H9 (cell line): Measurements from ENCODE around the gene BTD. TPM values are rescaled to one million over a fixed set of nuclear protein-coding genes. Genes with fewer than 3 reads are reported as not detected.

Experiments used
- DNase-seq: peaks from one replicate; pipeline ENCODE4 v3.0.0-alpha.2; 2017
- H2AFZ ChIP-seq: one replicate; pipeline ENCODE4 v1.6.1; 2013; ENCODE audit warnings: mild to moderate bottlenecking, low read length, control low read depth, moderate library complexity
- H2AK5ac ChIP-seq: 2 replicates; pipeline ENCODE4 v1.6.1; 2013; ENCODE audit warnings: low read length, control low read depth, mixed read lengths; ENCODE audit not compliant: insufficient read length
- H2BK120ac ChIP-seq: one replicate; pipeline ENCODE4 v1.6.1; 2013; ENCODE audit warnings: low read depth, mild to moderate bottlenecking, low read length, control low read depth, inconsistent platforms; ENCODE audit not compliant: poor library complexity, severe bottlenecking
- H2BK12ac ChIP-seq: 2 replicates; pipeline ENCODE4 v1.6.1; 2013; ENCODE audit warnings: low read length, control low read depth, mixed read lengths, low read depth; ENCODE audit not compliant: insufficient read length
- H2BK15ac ChIP-seq: 2 replicates; pipeline ENCODE4 v1.6.1; 2013; ENCODE audit warnings: low read depth, low read length, control low read depth
- H2BK20ac ChIP-seq: one replicate; pipeline ENCODE4 v1.6.1; 2013; ENCODE audit warnings: low read depth, mild to moderate bottlenecking, low read length, control low read depth, inconsistent platforms; ENCODE audit not compliant: poor library complexity, severe bottlenecking
- H2BK5ac ChIP-seq: 2 replicates; pipeline ENCODE4 v1.6.1; 2013; ENCODE audit warnings: low read length, control low read depth, mixed read lengths; ENCODE audit not compliant: insufficient read length
- H3K14ac ChIP-seq: 2 replicates; pipeline ENCODE4 v1.6.1; 2013; ENCODE audit warnings: low read length, control low read depth; ENCODE audit not compliant: insufficient read depth
- H3K18ac ChIP-seq: 2 replicates; pipeline ENCODE4 v1.6.1; 2013; ENCODE audit warnings: low read depth, mild to moderate bottlenecking, mixed read lengths, low read length, control low read depth; ENCODE audit not compliant: insufficient read length
- H3K23ac ChIP-seq: 2 replicates; pipeline ENCODE4 v1.6.1; 2013; ENCODE audit warnings: low read length, control low read depth, mixed read lengths, low read depth; ENCODE audit not compliant: insufficient read length
- H3K23me2 ChIP-seq: 2 replicates; pipeline ENCODE4 v1.6.1; 2013; ENCODE audit warnings: low read depth, mild to moderate bottlenecking, mixed read lengths, low read length, control low read depth; ENCODE audit not compliant: insufficient read length, poor library complexity, severe bottlenecking
- H3K27ac ChIP-seq: 2 replicates; pipeline ENCODE4 v1.5.1; 2013; ENCODE audit warnings: low read length, control low read depth, mixed read lengths, low read depth; ENCODE audit not compliant: insufficient read length
- H3K27me3 ChIP-seq: 2 replicates; pipeline ENCODE4 v1.6.1; 2013; ENCODE audit warnings: low read length, control low read depth, inconsistent platforms; ENCODE audit not compliant: insufficient read depth
- H3K4ac ChIP-seq: 2 replicates; pipeline ENCODE4 v1.6.1; 2013; ENCODE audit warnings: low read depth, mild to moderate bottlenecking, control low read depth, inconsistent platforms, low read length, moderate library complexity
- H3K4me1 ChIP-seq: 2 replicates; pipeline ENCODE4 v1.6.1; 2013; ENCODE audit warnings: low read length, control low read depth, inconsistent platforms; ENCODE audit not compliant: insufficient read depth
- H3K4me2 ChIP-seq: 2 replicates; pipeline ENCODE4 v1.6.1; 2013; ENCODE audit warnings: low read length, control low read depth, mixed read lengths; ENCODE audit not compliant: insufficient read length, insufficient read depth
- H3K56ac ChIP-seq: 2 replicates; pipeline ENCODE4 v1.6.1; 2013; ENCODE audit warnings: low read depth, mild to moderate bottlenecking, mixed read lengths, low read length, control low read depth; ENCODE audit not compliant: insufficient read length
- H3K79me1 ChIP-seq: 2 replicates; pipeline ENCODE4 v1.6.1; 2013; ENCODE audit warnings: low read depth, mild to moderate bottlenecking, moderate library complexity, low read length, control low read depth, inconsistent platforms; ENCODE audit not compliant: insufficient read depth, poor library complexity, severe bottlenecking
- H3K79me2 ChIP-seq: 2 replicates; pipeline ENCODE4 v1.6.1; 2013; ENCODE audit warnings: low read length, control low read depth, inconsistent platforms; ENCODE audit not compliant: insufficient read depth
- H3K9ac ChIP-seq: 2 replicates; pipeline ENCODE4 v1.6.1; 2013; ENCODE audit warnings: low read length, control low read depth, mixed read lengths; ENCODE audit not compliant: insufficient read length; ENCODE audit errors: extremely low read depth
- H3K9me3 ChIP-seq: one replicate; pipeline ENCODE4 v1.6.1; 2013; ENCODE audit warnings: low read depth, low read length, inconsistent platforms; ENCODE audit not compliant: control insufficient read depth
- H3T11ph ChIP-seq: one replicate; pipeline ENCODE4 v1.6.1; 2013; ENCODE audit warnings: mild to moderate bottlenecking, low read length, control low read depth, inconsistent platforms
- H4K20me1 ChIP-seq: one replicate; pipeline ENCODE4 v1.6.1; 2013; ENCODE audit not compliant: control insufficient read depth, insufficient read length, insufficient read depth
- H4K5ac ChIP-seq: 2 replicates; pipeline ENCODE4 v1.6.1; 2013; ENCODE audit warnings: low read depth, mild to moderate bottlenecking, mixed read lengths, low read length, control low read depth; ENCODE audit not compliant: insufficient read length
- H4K8ac ChIP-seq: replicated peaks from 2 replicates; pipeline ENCODE4 v1.6.1; 2013; ENCODE audit warnings: low read length, control low read depth, mixed read lengths, low read depth; ENCODE audit not compliant: insufficient read length
- H4K91ac ChIP-seq: 2 replicates; pipeline ENCODE4 v1.6.1; 2013; ENCODE audit warnings: low read depth, mild to moderate bottlenecking, moderate library complexity, mixed read lengths, low read length, control low read depth; ENCODE audit not compliant: insufficient read length
- H3K27ac Mint-ChIP-seq, 3 experiments: 2 replicates in 2 of 3; 3 replicates in 1 of 3; pipeline ENCODE4 v1.8.0; 2020 to 2021; ENCODE audit warnings: mixed read lengths in 3 of 3, mild to moderate bottlenecking in 1 of 3, moderate library complexity in 1 of 3
- H3K27me3 Mint-ChIP-seq: 2 replicates; pipeline ENCODE4 v1.8.0; 2021; ENCODE audit warnings: low read depth, mild to moderate bottlenecking, moderate library complexity, mixed read lengths
- H3K36me3 Mint-ChIP-seq, 3 experiments: 2 replicates in 2 of 3; 3 replicates in 1 of 3; pipeline ENCODE4 v1.8.0; 2020 to 2021; ENCODE audit warnings: low read depth in 3 of 3, mixed read lengths in 3 of 3; ENCODE audit not compliant: insufficient read depth in 1 of 3
- H3K4me1 Mint-ChIP-seq, 2 experiments: 2 replicates each; pipeline ENCODE4 v1.8.0; 2020; ENCODE audit warnings: mixed read lengths in 2 of 2
- H3K4me3 Mint-ChIP-seq, 2 experiments: 2 replicates in 1 of 2; 3 replicates in 1 of 2; pipeline ENCODE4 v1.8.0; 2020 to 2021; ENCODE audit warnings: mild to moderate bottlenecking in 2 of 2, mixed read lengths in 2 of 2, moderate library complexity in 1 of 2
- H3K9me3 Mint-ChIP-seq, 2 experiments: 2 replicates in 1 of 2; 3 replicates in 1 of 2; pipeline ENCODE4 v1.8.0; 2020; ENCODE audit warnings: mild to moderate bottlenecking in 2 of 2, mixed read lengths in 2 of 2, moderate library complexity in 1 of 2
- CTCF ChIP-seq: fragments of 200-600 bp; sonication (generic); conservative IDR thresholded peaks from 3 replicates; pipeline ENCODE4 v1.8.0; 2021; ENCODE audit warnings: antibody characterized with exemption, mild to moderate bottlenecking
- WGBS: extraction: QIAGEN DNeasy Blood & Tissue Kit; methylation state at CpG from one replicate; pipeline ENCODE4 v1.1.7; 2013; ENCODE audit warnings: missing lambda C conversion rate, low lambda C conversion rate, mixed read lengths; ENCODE audit not compliant: insufficient read length; ENCODE audit errors: extremely low coverage; 5-methylcytosine and 5-hydroxymethylcytosine counted together
- total RNA-seq: library from RNA; stranded (reverse); gene quantifications from 2 replicates; pipeline ENCODE4 v1.2.1, GENCODE V29; 2021

Gene BTD
- total RNA-seq, 1 experiment from 2014 or later: 21.5 TPM

- no peak overlapping the region for H3K14ac ChIP-seq
- Mint-ChIP-seq H3K4me1 (no peaks in the 10 kb centered on the region), H3K27ac (no peak overlapping the region), H3K4me3 (no peak overlapping the region), H3K36me3 (peaks cover 0 to 64% (median 55%) of the 10 kb centered on the region in 3 experiments; a peak in 6 of 7 replicates), H3K9me3 (no peaks in the 10 kb centered on the region), H3K27me3 (no peaks in the 10 kb centered on the region)
- H3K4ac ChIP-seq: no peak overlapping the region
- H3K23me2 ChIP-seq: no peaks in the 10 kb centered on the region
- TF ChIP-seq CTCF: no peak
- H4K20me1 ChIP-seq: no peaks in the 10 kb centered on the region
- H2BK12ac ChIP-seq: no peak overlapping the region
- H3K79me1 ChIP-seq: no peaks in the 10 kb centered on the region
- H2AK5ac ChIP-seq: no peak overlapping the region
- no peak overlapping the region for H3K56ac ChIP-seq
- H3K23ac ChIP-seq: no peak overlapping the region
- H3K9me3 ChIP-seq: no peaks in the 10 kb centered on the region
- WGBS: no CpG with 5 or more reads among the region's 6 CpGs
- H3K18ac ChIP-seq: no peak overlapping the region
- no peak overlapping the region for H4K91ac ChIP-seq
- no peak overlapping the region for H3K4me2 ChIP-seq
- H2BK120ac ChIP-seq: no peak overlapping the region
- no peak for DNase-seq
- no peak overlapping the region for H2BK5ac ChIP-seq
- no peak overlapping the region for H3K9ac ChIP-seq
- no peak overlapping the region for H2AFZ ChIP-seq
- H3K4me1 ChIP-seq: no peaks in the 10 kb centered on the region
- no peak overlapping the region for H2BK20ac ChIP-seq
- H2BK15ac ChIP-seq: no peak overlapping the region
- H3K79me2 ChIP-seq: no peaks in the 10 kb centered on the region
- H3K27me3 ChIP-seq: no peaks in the 10 kb centered on the region
- H4K5ac ChIP-seq: no peak overlapping the region
- H3K27ac ChIP-seq: no peak overlapping the region
- H4K8ac ChIP-seq: no peak overlapping the region
- no peak overlapping the region for H3T11ph ChIP-seq
Measured at GRCh38 chr3:15585111-15585845, 16.3 kb upstream of the BTD start.
